ENCODE measurements around the gene CXCL6. TPM values are rescaled to one million over a fixed set of nuclear protein-coding genes. Genes with fewer than 3 reads are reported as not detected.

Gene CXCL6
- total RNA-seq, 1 donor from 2014 or later = 16.7 TPM

DNA sequence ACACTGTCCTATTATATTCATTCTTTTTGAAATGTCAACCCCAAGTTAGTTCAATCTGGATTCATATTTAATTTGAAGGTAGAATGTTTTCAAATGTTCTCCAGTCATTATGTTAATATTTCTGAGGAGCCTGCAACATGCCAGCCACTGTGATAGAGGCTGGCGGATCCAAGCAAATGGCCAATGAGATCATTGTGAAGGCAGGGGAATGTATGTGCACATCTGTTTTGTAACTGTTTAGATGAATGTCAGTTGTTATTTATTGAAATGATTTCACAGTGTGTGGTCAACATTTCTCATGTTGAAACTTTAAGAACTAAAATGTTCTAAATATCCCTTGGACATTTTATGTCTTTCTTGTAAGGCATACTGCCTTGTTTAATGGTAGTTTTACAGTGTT lies 34.3 kb downstream of the CXCL6 start:
- H3K9ac ChIP-seq (ENCODE audit: low read length) = no peak overlapping the region
- peaks cover 2% of the 10 kb centered on the region for H3K36me3 Mint-ChIP-seq (ENCODE audit: low read depth, unreplicated experiment)
- no peaks in the 10 kb centered on the region for H4K20me1 ChIP-seq (ENCODE audit: insufficient read depth, low read length)
- no peaks in the 10 kb centered on the region for H3K9me3 ChIP-seq (ENCODE audit: insufficient read depth, low read depth, low read length)
- peak; percentile 85 for FAIRE-seq
- H2AFZ ChIP-seq (ENCODE audit: low read depth, low read length) = no peak overlapping the region
- H3K4me1 ChIP-seq (ENCODE audit: insufficient read depth, low read length) = no peaks in the 10 kb centered on the region
- H3K9me3 Mint-ChIP-seq (ENCODE audit: unreplicated experiment) = peaks cover 8% of the 10 kb centered on the region
- H3K27ac Mint-ChIP-seq (ENCODE audit: unreplicated experiment) = peak overlapping the region; percentile 18
- H3K4me3 Mint-ChIP-seq (ENCODE audit: unreplicated experiment) = peak overlapping the region; percentile 78
- H3K27ac ChIP-seq (ENCODE audit: low read depth, low read length) = no peak overlapping the region
- TF ChIP-seq EZH2 (IDR thresholded peaks at IDR 0.05; ENCODE audit: insufficient read depth, low read length) = no peak
- TF ChIP-seq, protein P1, sequence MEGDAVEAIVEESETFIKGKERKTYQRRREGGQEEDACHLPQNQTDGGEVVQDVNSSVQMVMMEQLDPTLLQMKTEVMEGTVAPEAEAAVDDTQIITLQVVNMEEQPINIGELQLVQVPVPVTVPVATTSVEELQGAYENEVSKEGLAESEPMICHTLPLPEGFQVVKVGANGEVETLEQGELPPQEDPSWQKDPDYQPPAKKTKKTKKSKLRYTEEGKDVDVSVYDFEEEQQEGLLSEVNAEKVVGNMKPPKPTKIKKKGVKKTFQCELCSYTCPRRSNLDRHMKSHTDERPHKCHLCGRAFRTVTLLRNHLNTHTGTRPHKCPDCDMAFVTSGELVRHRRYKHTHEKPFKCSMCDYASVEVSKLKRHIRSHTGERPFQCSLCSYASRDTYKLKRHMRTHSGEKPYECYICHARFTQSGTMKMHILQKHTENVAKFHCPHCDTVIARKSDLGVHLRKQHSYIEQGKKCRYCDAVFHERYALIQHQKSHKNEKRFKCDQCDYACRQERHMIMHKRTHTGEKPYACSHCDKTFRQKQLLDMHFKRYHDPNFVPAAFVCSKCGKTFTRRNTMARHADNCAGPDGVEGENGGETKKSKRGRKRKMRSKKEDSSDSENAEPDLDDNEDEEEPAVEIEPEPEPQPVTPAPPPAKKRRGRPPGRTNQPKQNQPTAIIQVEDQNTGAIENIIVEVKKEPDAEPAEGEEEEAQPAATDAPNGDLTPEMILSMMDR (IDR thresholded peaks at IDR 0.05; ENCODE audit: insufficient read depth, low read depth, low read length) = no peak
- peaks cover 9% of the 10 kb centered on the region for H3K27me3 ChIP-seq (ENCODE audit: insufficient read depth, low read length)
- H3K4me3 ChIP-seq (ENCODE audit: insufficient read depth, low read depth, low read length) = no peak overlapping the region
- H3K36me3 ChIP-seq (ENCODE audit: insufficient read depth, low read length) = no peaks in the 10 kb centered on the region
- DNase-seq (ENCODE audit: low read depth) = no peak
- peaks cover 18% of the 10 kb centered on the region for H3K4me1 Mint-ChIP-seq (ENCODE audit: low read depth, unreplicated experiment)
- H3K79me2 ChIP-seq (ENCODE audit: insufficient read depth, low read length) = no peaks in the 10 kb centered on the region
- H3K27me3 Mint-ChIP-seq (ENCODE audit: low read depth, unreplicated experiment) = no peaks in the 10 kb centered on the region
- no peak overlapping the region for H3K4me2 ChIP-seq (ENCODE audit: low read length)

GRCh38 chr4:73871511-73872310 lies 35.2 kb downstream of the CXCL6 start:
- H3K9me3 Mint-ChIP-seq (ENCODE audit: unreplicated experiment) = peaks cover 8% of the 10 kb centered on the region

More at GRCh38 chr4:73871511-73872310, 35.2 kb downstream of the CXCL6 start:
- FAIRE-seq (no peak), DNase-seq (ENCODE audit: low read depth) (no peak)
- Mint-ChIP-seq H3K27ac (ENCODE audit: unreplicated experiment) (peak overlapping the region; percentile 41), H3K4me3 (ENCODE audit: unreplicated experiment) (no peak overlapping the region), H3K27me3 (ENCODE audit: low read depth, unreplicated experiment) (no peaks in the 10 kb centered on the region), H3K36me3 (ENCODE audit: low read depth, unreplicated experiment) (peaks cover 2% of the 10 kb centered on the region), H3K4me1 (ENCODE audit: low read depth, unreplicated experiment) (peaks cover 17% of the 10 kb centered on the region)
- TF ChIP-seq, protein P1 (IDR thresholded peaks at IDR 0.05; ENCODE audit: insufficient read depth, low read depth, low read length) = no peak
- no peak for TF ChIP-seq EZH2 (IDR thresholded peaks at IDR 0.05; ENCODE audit: insufficient read depth, low read length)
- no peak overlapping the region for H3K4me2 ChIP-seq (ENCODE audit: low read length)
- peaks cover 9% of the 10 kb centered on the region for H3K27me3 ChIP-seq (ENCODE audit: insufficient read depth, low read length)
- no peaks in the 10 kb centered on the region for H3K79me2 ChIP-seq (ENCODE audit: insufficient read depth, low read length)
- no peaks in the 10 kb centered on the region for H4K20me1 ChIP-seq (ENCODE audit: insufficient read depth, low read length)
- no peak overlapping the region for H3K9ac ChIP-seq (ENCODE audit: low read length)
- no peak overlapping the region for H3K27ac ChIP-seq (ENCODE audit: low read depth, low read length)
- H2AFZ ChIP-seq (ENCODE audit: low read depth, low read length) = no peak overlapping the region
- no peaks in the 10 kb centered on the region for H3K4me1 ChIP-seq (ENCODE audit: insufficient read depth, low read length)
- no peaks in the 10 kb centered on the region for H3K9me3 ChIP-seq (ENCODE audit: insufficient read depth, low read depth, low read length)
- no peak overlapping the region for H3K4me3 ChIP-seq (ENCODE audit: insufficient read depth, low read depth, low read length)
- no peaks in the 10 kb centered on the region for H3K36me3 ChIP-seq (ENCODE audit: insufficient read depth, low read length)

All from astrocyte (in vitro differentiated cells and primary cell).